Measurements from ENCODE around the gene STX5.
"Not testable (repeated sequence)": the region's sequence is repeated elsewhere in the genome, so short reads cannot be mapped to it uniquely, and the experiment has no call there.

GRCh38 chr11:62859281-62859703 is 27.4 kb upstream of the STX5 start:
- not testable (repeated sequence) for TF ChIP-seq POLR2A (IDR thresholded peaks at IDR 0.05; ENCODE audit: low read depth, low read length); TAF1 (IDR thresholded peaks at IDR 0.05; ENCODE audit: borderline replicate concordance, low read depth, low read length); POLR2AphosphoS5 (IDR thresholded peaks at IDR 0.05; ENCODE audit: low read depth, low read length)
